Neural cell (in vitro differentiated cells): Measurements from ENCODE around the gene CENPW. TPM values are rescaled to one million over a fixed set of nuclear protein-coding genes. Genes with fewer than 3 reads are reported as not detected.

Experiments used
- H2AFZ ChIP-seq: fragments of 200-600, 300-800 bp; sonication (generic), shearing (Covaris generic); 2 replicates; pipeline ENCODE4 v1.6.0; 2014; ENCODE audit warnings: low read depth, mild to moderate bottlenecking, antibody characterized with exemption, low read length, moderate library complexity
- H3F3A ChIP-seq: fragments of 200-600 bp; shearing (Covaris generic); 2 replicates; pipeline ENCODE4 v1.6.1; 2016; ENCODE audit warnings: mild to moderate bottlenecking, moderate library complexity, mixed read lengths, antibody characterized with exemption, low read length; ENCODE audit not compliant: insufficient read depth, poor library complexity, severe bottlenecking
- H3K27ac ChIP-seq: fragments of 200-600, 300-800 bp; sonication (generic), shearing (Covaris generic); 2 replicates; pipeline ENCODE4 v1.5.1; 2014; ENCODE audit warnings: mild to moderate bottlenecking, low read length, moderate library complexity
- H3K27me3 ChIP-seq: fragments of 300-800, 200-600 bp; sonication (generic), shearing (Covaris generic); 2 replicates; pipeline ENCODE4 v1.6.0; 2014; ENCODE audit warnings: mild to moderate bottlenecking, low read depth, low read length, moderate library complexity; ENCODE audit not compliant: insufficient read depth
- H3K36me3 ChIP-seq: fragments of 300-800, 200-600 bp; sonication (generic), shearing (Covaris generic); 2 replicates; pipeline ENCODE4 v1.5.1; 2014; ENCODE audit warnings: mild to moderate bottlenecking, antibody characterized with exemption, low read length, moderate library complexity; ENCODE audit not compliant: insufficient read depth
- H3K4me2 ChIP-seq: fragments of 300-800, 200-600 bp; sonication (generic), shearing (Covaris generic); 2 replicates; pipeline ENCODE4 v1.6.0; 2014; ENCODE audit warnings: mild to moderate bottlenecking, low read length
- H3K4me3 ChIP-seq: fragments of 300-800, 200-600 bp; sonication (generic), shearing (Covaris generic); 2 replicates; pipeline ENCODE4 v1.5.1; 2014; ENCODE audit warnings: mild to moderate bottlenecking, low read length, moderate library complexity
- H3K79me2 ChIP-seq: fragments of 200-600 bp; shearing (Covaris generic); replicated peaks from 2 replicates; pipeline ENCODE4 v1.6.0; 2014; ENCODE audit warnings: mild to moderate bottlenecking, low read length, moderate library complexity; ENCODE audit not compliant: insufficient read depth
- H3K9ac ChIP-seq: fragments of 300-800, 200-600 bp; sonication (generic), shearing (Covaris generic); 2 replicates; pipeline ENCODE4 v1.6.1; 2016; ENCODE audit warnings: mild to moderate bottlenecking, low read length, mixed read lengths
- H3K9me2 ChIP-seq: fragments of 200-600 bp; shearing (Covaris generic); 2 replicates; pipeline ENCODE4 v1.6.1; 2016; ENCODE audit warnings: mild to moderate bottlenecking, low read length, mixed read lengths; ENCODE audit not compliant: insufficient read depth
- H3K9me3 ChIP-seq: fragments of 200-600, 300-800 bp; sonication (generic), shearing (Covaris generic); 2 replicates; pipeline ENCODE4 v1.6.1; 2016; ENCODE audit warnings: mild to moderate bottlenecking, mixed run types, low read length, moderate library complexity, mixed read lengths
- H4K20me1 ChIP-seq: fragments of 200-600 bp; shearing (Covaris generic); 2 replicates; pipeline ENCODE4 v1.6.1; 2016; ENCODE audit warnings: mild to moderate bottlenecking, mixed run types; ENCODE audit not compliant: insufficient read depth
- CTCF ChIP-seq: fragments of 450-650 bp; IDR thresholded peaks from 2 replicates; pipeline ENCODE4 v1.5.1; 2014; ENCODE audit warnings: antibody characterized with exemption, mild to moderate bottlenecking, moderate library complexity; ENCODE audit not compliant: poor library complexity, severe bottlenecking
- EP300 ChIP-seq: fragments of 450-650 bp; conservative IDR thresholded peaks from 2 replicates; pipeline ENCODE4 v1.6.1; 2014; ENCODE audit warnings: antibody characterized with exemption, mild to moderate bottlenecking, moderate library complexity; ENCODE audit not compliant: poor library complexity, severe bottlenecking
- EZH2 ChIP-seq: fragments of 200-600, 300-800 bp; shearing (Covaris generic), sonication (generic); IDR thresholded peaks from 2 replicates; pipeline ENCODE4 v1.6.1; 2014; ENCODE audit warnings: antibody characterized with exemption, low read length, borderline replicate concordance, mild to moderate bottlenecking; ENCODE audit not compliant: insufficient read depth, poor library complexity, severe bottlenecking
- MXI1 ChIP-seq: fragments of 450-650 bp; conservative IDR thresholded peaks from 2 replicates; pipeline ENCODE4 v1.6.1; 2014; ENCODE audit warnings: antibody characterized with exemption, mild to moderate bottlenecking; ENCODE audit not compliant: poor library complexity, severe bottlenecking
- POLR2AphosphoS5 ChIP-seq: IDR thresholded peaks from 2 replicates; pipeline ENCODE4 v1.6.1; 2012
- RAD21 ChIP-seq: fragments of 450-650 bp; conservative IDR thresholded peaks from 2 replicates; pipeline ENCODE4 v1.6.1; 2014; ENCODE audit warnings: antibody characterized with exemption, mild to moderate bottlenecking, moderate library complexity
- REST ChIP-seq: IDR thresholded peaks from 2 replicates; pipeline ENCODE4 v1.6.1; 2012; ENCODE audit warnings: borderline replicate concordance
- SMC3 ChIP-seq: fragments of 450-650 bp; conservative IDR thresholded peaks from 2 replicates; pipeline ENCODE4 v1.6.1; 2014; ENCODE audit warnings: antibody characterized with exemption, mild to moderate bottlenecking, moderate library complexity; ENCODE audit not compliant: poor library complexity
- TAF1 ChIP-seq: IDR thresholded peaks from 2 replicates; pipeline ENCODE4 v1.6.1; 2012; ENCODE audit warnings: low read depth
- polyA plus RNA-seq: library from polyadenylated mRNA; depleted of rRNA; stranded (reverse); fragments of >200 nt; gene quantifications from 2 replicates; pipeline ENCODE4 v1.2.3, GENCODE V29; 2014

CENPW gene
- polyA plus RNA-seq, 1 donor from 2014 or later = 1.3 TPM

GRCh38 chr6:126333729-126334128 lies 6.2 kb upstream of the CENPW start:
- Histone ChIP-seq H3K4me2 (no peak overlapping the region), H3K79me2 (no peaks in the 10 kb centered on the region), H3K9me3 (no peaks in the 10 kb centered on the region), H3K27me3 (no peaks in the 10 kb centered on the region), H2AFZ (no peak overlapping the region), H3K4me3 (no peak overlapping the region), H3K9me2 (no peaks in the 10 kb centered on the region), H3K36me3 (no peaks in the 10 kb centered on the region), H3K9ac (no peak overlapping the region), H3F3A (no peaks in the 10 kb centered on the region), H4K20me1 (no peaks in the 10 kb centered on the region), H3K27ac (no peak overlapping the region)
- TF ChIP-seq RAD21 = no peak
- TF ChIP-seq POLR2AphosphoS5 = no peak
- no peak for TF ChIP-seq REST
- no peak for TF ChIP-seq EP300
- TF ChIP-seq CTCF = no peak
- TF ChIP-seq EZH2 = no peak
- TF ChIP-seq SMC3 = no peak
- no peak for TF ChIP-seq TAF1
- TF ChIP-seq MXI1 = no peak

- no peak overlapping the region for H3K9ac ChIP-seq
- no peak overlapping the region for H2AFZ ChIP-seq
- H3K9me3 ChIP-seq = no peaks in the 10 kb centered on the region
- no peak overlapping the region for H3K27ac ChIP-seq
- H3F3A ChIP-seq = no peaks in the 10 kb centered on the region
- TF ChIP-seq MXI1 (no peak), SMC3 (no peak), RAD21 (no peak), EP300 (no peak), EZH2 (no peak), CTCF (no peak), REST (no peak), TAF1 (no peak), POLR2AphosphoS5 (no peak)
- no peaks in the 10 kb centered on the region for H3K27me3 ChIP-seq
- H3K79me2 ChIP-seq = no peaks in the 10 kb centered on the region
- no peaks in the 10 kb centered on the region for H3K36me3 ChIP-seq
- no peaks in the 10 kb centered on the region for H4K20me1 ChIP-seq
- H3K9me2 ChIP-seq = no peaks in the 10 kb centered on the region
- no peak overlapping the region for H3K4me2 ChIP-seq
- H3K4me3 ChIP-seq = no peak overlapping the region
Measured at GRCh38 chr6:126335210-126335609, 4.7 kb upstream of the CENPW start.
